IMR-90 (cell line): ENCODE measurements around the gene RAP1GAP2. TPM values are rescaled to one million over a fixed set of nuclear protein-coding genes. Genes with fewer than 3 reads are reported as not detected.

ENCODE experiments used
- ATAC-seq: fragments of 200-7000 bp; cut with Tn5 transposase; 2 replicates; pipeline ENCODE4 v1.9.1; 2020; ENCODE audit warnings: low read depth, mild to moderate bottlenecking, moderate library complexity
- BruUV-seq: library from RNA; stranded (reverse); fragments of 400-500 nt; replicated peaks from 2 replicates; lab custom pipeline; 2021; lab: Mats Ljungman, UMichigan
- CTCF ChIA-PET: fragments of 300-600 bp; formaldehyde crosslinking; extraction: SDS; loops from one replicate; lab custom pipeline; 2021; ENCODE audit warnings: antibody characterized with exemption; lab: Yijun Ruan, JAX
- POLR2A ChIA-PET: fragments of 300-600 bp; sonication (Branson Sonifier 250); formaldehyde crosslinking; loops from one replicate; lab custom pipeline; 2022; ENCODE audit warnings: antibody characterized with exemption; ENCODE audit not compliant: unreplicated experiment; lab: Charles Lee
- DNase-seq: peaks from one replicate; pipeline ENCODE4 v3.0.0; 2013
- H2AFZ ChIP-seq: replicated peaks from 2 replicates; pipeline ENCODE3; 2013; ENCODE audit warnings: low read length, mild to moderate bottlenecking; ENCODE audit not compliant: poor library complexity
- H2AK5ac ChIP-seq: 2 replicates; pipeline ENCODE4 v1.6.1; 2013; ENCODE audit warnings: low read depth, low read length, inconsistent platforms
- H2AK9ac ChIP-seq: replicated peaks from 2 replicates; pipeline ENCODE3; 2013; ENCODE audit warnings: mild to moderate bottlenecking, low read depth, low read length, moderate library complexity; ENCODE audit not compliant: poor library complexity
- H2BK120ac ChIP-seq: 2 replicates; pipeline ENCODE4 v1.6.1; 2013; ENCODE audit warnings: low read depth, low read length, inconsistent platforms
- H2BK15ac ChIP-seq: 3 replicates; pipeline ENCODE4 v1.6.1; 2013; ENCODE audit warnings: low read depth, low read length, inconsistent platforms
- H2BK20ac ChIP-seq: 2 replicates; pipeline ENCODE4 v1.6.1; 2013; ENCODE audit warnings: low read depth, mild to moderate bottlenecking, inconsistent platforms, low read length, moderate library complexity
- H2BK5ac ChIP-seq: 2 replicates; pipeline ENCODE4 v1.6.1; 2013; ENCODE audit warnings: mild to moderate bottlenecking, low read depth, low read length, inconsistent platforms; ENCODE audit not compliant: poor library complexity, severe bottlenecking
- H3K14ac ChIP-seq: replicated peaks from 2 replicates; pipeline ENCODE4 v1.6.1; 2013; ENCODE audit warnings: low read depth, low read length, inconsistent platforms
- H3K18ac ChIP-seq: 2 replicates; pipeline ENCODE4 v1.6.1; 2013; ENCODE audit warnings: low read depth, low read length, control low read depth
- H3K23ac ChIP-seq: 2 replicates; pipeline ENCODE4 v1.6.1; 2013; ENCODE audit warnings: low read depth, low read length, inconsistent platforms
- H3K27ac ChIP-seq: 2 replicates; pipeline ENCODE4 v1.5.1; 2013; ENCODE audit warnings: mild to moderate bottlenecking, control low read depth, low read length; ENCODE audit not compliant: insufficient read depth
- H3K27me3 ChIP-seq: 2 replicates; pipeline ENCODE4 v1.6.1; 2013; ENCODE audit warnings: low read length; ENCODE audit not compliant: control insufficient read depth, insufficient read depth
- H3K36me3 ChIP-seq: 2 replicates; pipeline ENCODE4 v1.6.1; 2013; ENCODE audit warnings: low read length, mixed read lengths; ENCODE audit not compliant: control insufficient read depth, insufficient read depth
- H3K4ac ChIP-seq: 2 replicates; pipeline ENCODE4 v1.6.1; 2013; ENCODE audit warnings: low read depth, low read length, inconsistent platforms
- H3K4me1 ChIP-seq: 2 replicates; pipeline ENCODE4 v1.6.1; 2013; ENCODE audit warnings: low read length, mixed read lengths; ENCODE audit not compliant: control insufficient read depth, insufficient read depth
- H3K4me2 ChIP-seq: 2 replicates; pipeline ENCODE4 v1.6.1; 2013; ENCODE audit warnings: low read depth, mild to moderate bottlenecking, control low read depth, low read length, moderate library complexity
- H3K4me3 ChIP-seq: 2 replicates; pipeline ENCODE4 v1.5.1; 2013; ENCODE audit warnings: low read depth, mild to moderate bottlenecking, control low read depth, low read length, moderate library complexity; ENCODE audit not compliant: insufficient read depth
- H3K56ac ChIP-seq: 2 replicates; pipeline ENCODE4 v1.6.1; 2013; ENCODE audit warnings: low read length, inconsistent platforms; ENCODE audit not compliant: insufficient read depth; ENCODE audit errors: extremely low read depth
- H3K79me1 ChIP-seq, 2 experiments: 2 replicates each; pipeline ENCODE4 v1.6.1; 2013; ENCODE audit warnings: low read length in 2 of 2, inconsistent platforms in 1 of 2, low read depth in 1 of 2
- H3K9ac ChIP-seq: 2 replicates; pipeline ENCODE4 v1.6.1; 2013; ENCODE audit warnings: low read depth, low read length, control low read depth
- H3K9me1 ChIP-seq: 2 replicates; pipeline ENCODE4 v1.6.1; 2013; ENCODE audit warnings: low read length, inconsistent platforms; ENCODE audit not compliant: insufficient read depth
- H3K9me3 ChIP-seq: 2 replicates; pipeline ENCODE4 v1.6.1; 2013; ENCODE audit warnings: low read length; ENCODE audit not compliant: control insufficient read depth, insufficient read depth
- H4K20me1 ChIP-seq: 2 replicates; pipeline ENCODE4 v1.6.1; 2013; ENCODE audit warnings: low read length, inconsistent platforms; ENCODE audit not compliant: insufficient read depth
- H4K5ac ChIP-seq: 2 replicates; pipeline ENCODE4 v1.6.1; 2013; ENCODE audit warnings: mild to moderate bottlenecking, low read depth, low read length, control low read depth
- H4K8ac ChIP-seq, 2 experiments: 2 replicates each; pipeline ENCODE4 v1.6.1; 2013; ENCODE audit warnings: low read depth in 2 of 2, low read length in 2 of 2, control low read depth in 1 of 2, inconsistent platforms in 1 of 2
- H4K91ac ChIP-seq: 2 replicates; pipeline ENCODE4 v1.6.1; 2013; ENCODE audit warnings: low read depth, low read length, inconsistent platforms; ENCODE audit not compliant: insufficient read depth
- BHLHE40 ChIP-seq: fragments of 150-350 bp; IDR thresholded peaks from 2 replicates; pipeline ENCODE4 v1.6.1; 2016; ENCODE audit warnings: mild to moderate bottlenecking, low read depth, low read length
- CHD1 ChIP-seq: IDR thresholded peaks from 2 replicates; pipeline ENCODE4 v1.6.1; 2012; ENCODE audit warnings: low read depth, low read length, improper control_type of control experiment
- MAFK ChIP-seq: IDR thresholded peaks from 2 replicates; pipeline ENCODE4 v1.6.1; 2012; ENCODE audit warnings: low read depth, low read length, improper control_type of control experiment
- MXI1 ChIP-seq: IDR thresholded peaks from 2 replicates; pipeline ENCODE4 v1.6.1; 2012; ENCODE audit warnings: low read depth, mild to moderate bottlenecking, low read length, moderate library complexity, borderline replicate concordance
- NFE2L2 ChIP-seq: fragments of 150-350 bp; IDR thresholded peaks from 2 replicates; pipeline ENCODE4 v1.6.1; 2016; ENCODE audit warnings: low read depth, mild to moderate bottlenecking, low read length
- RCOR1 ChIP-seq: IDR thresholded peaks from 2 replicates; pipeline ENCODE4 v1.6.1; 2012; ENCODE audit warnings: mild to moderate bottlenecking, low read length, improper control_type of control experiment; ENCODE audit not compliant: insufficient replicate concordance
- WGBS, 2 experiments: methylation state at CpG; one replicate each; pipeline versions ENCODE4 v1.1.5 to v1.1.7; 2013; ENCODE audit warnings: missing lambda C conversion rate in 2 of 2; ENCODE audit not compliant: insufficient read length in 1 of 2; ENCODE audit errors: extremely low coverage in 2 of 2; 5-methylcytosine and 5-hydroxymethylcytosine counted together
- dilution Hi-C: fragments of 300-500 bp; cut with HindIII; formaldehyde crosslinking; loops from one replicate; pipeline ENCODE4 v1.14.3; 2018; ENCODE audit warnings: low sequenced_read_pairs; ENCODE audit not compliant: unreplicated experiment
- in situ Hi-C: fragments of 300-500 bp; cut with MboI; formaldehyde crosslinking; loops from 3 replicates; pipeline ENCODE4 v1.14.3; 2019; ENCODE audit warnings: low sequenced_read_pairs, inconsistent platforms, mixed read lengths
- intact Hi-C: fragments of 100-400 bp; cut with micrococcal nuclease; formaldehyde crosslinking; loops from 2 replicates; pipeline ENCODE4 v1.10.0; 2022
- polyA plus RNA-seq, 3 experiments: library from polyadenylated mRNA; depleted of rRNA; stranded (reverse); fragments of >200 nt; gene quantifications; 2 replicates each; pipeline ENCODE4 v1.2.3, GENCODE V29; 2012; ENCODE audit warnings: low replicate concordance in 1 of 3
- total RNA-seq: library from RNA; depleted of rRNA; stranded (reverse); fragments of >200 nt; gene quantifications from 2 replicates; pipeline ENCODE4 v1.2.3, GENCODE V29; 2012

Gene RAP1GAP2
- total and polyA plus RNA-seq, 2 of the 4 experiments (the other 2 are of a cell fraction), result 5.7 to 7.5 TPM

- in situ Hi-C loops (no loop called here), intact Hi-C loops (no loop called here), dilution Hi-C loops (no loop called here)
- ChIA-PET POLR2A (no interaction called here), CTCF (no interaction called here)
- H2BK20ac ChIP-seq, result no peak overlapping the region
- H3K4me2 ChIP-seq, result no peak overlapping the region
- H3K9me3 ChIP-seq, result peaks cover 2% of the 10 kb centered on the region; the same call in 1 of the 2 replicates
- H4K91ac ChIP-seq, result no peak overlapping the region
- no peak overlapping the region for H3K9ac ChIP-seq
- H3K4me3 ChIP-seq, result no peak overlapping the region
- ATAC-seq, result no peak
- no peak overlapping the region for H2AFZ ChIP-seq
- DNase-seq, result no peak
- H2BK5ac ChIP-seq, result no peak overlapping the region
- no peak overlapping the region for H3K56ac ChIP-seq
- H3K79me1 ChIP-seq, result no peaks in the 10 kb centered on the region; a peak in 1 of 4 replicates
- no peak overlapping the region for H3K23ac ChIP-seq
- no peak overlapping the region for H3K27ac ChIP-seq
- no peak overlapping the region for H2AK9ac ChIP-seq
- no TSS peak for BruUV-seq
- no peak overlapping the region for H3K14ac ChIP-seq
- TF ChIP-seq BHLHE40, result no peak
- TF ChIP-seq NFE2L2, result no peak
- TF ChIP-seq MAFK, result no peak
- no peak for TF ChIP-seq MXI1
- no peak for TF ChIP-seq CHD1
- no peak for TF ChIP-seq RCOR1
- no peaks in the 10 kb centered on the region for H4K20me1 ChIP-seq
- H2BK15ac ChIP-seq, result no peak overlapping the region
- no peaks in the 10 kb centered on the region for H3K27me3 ChIP-seq
- no CpG with 5 or more reads among the region's 4 CpGs for WGBS, 2 experiments
- no peaks in the 10 kb centered on the region for H3K36me3 ChIP-seq
- no peak overlapping the region for H3K4ac ChIP-seq
- H3K18ac ChIP-seq, result no peak overlapping the region
- H4K5ac ChIP-seq, result no peak overlapping the region
- no peaks in the 10 kb centered on the region for H3K4me1 ChIP-seq
- no peaks in the 10 kb centered on the region for H3K9me1 ChIP-seq
- H4K8ac ChIP-seq, result no peak overlapping the region
- no peak overlapping the region for H2AK5ac ChIP-seq
- H2BK120ac ChIP-seq, result no peak overlapping the region
Observed at GRCh38 chr17:2909846-2910234, 113.6 kb downstream of the RAP1GAP2 start.
